H1 (cell line): ENCODE data around the gene SMAGP. TPM values are rescaled to one million over a fixed set of nuclear protein-coding genes. Genes with fewer than 3 reads are reported as not detected.
A peak's percentile ranks its signal among the peaks of the same experiment; 100 is the strongest.

Experiments
- POLR2AphosphoS5 ChIP-seq: IDR thresholded peaks from 2 replicates; pipeline ENCODE4 v1.6.1; 2011; ENCODE audit warnings: low read depth, low read length
- ZNF274 ChIP-seq: IDR thresholded peaks from 2 replicates; pipeline ENCODE4 v1.7.0; 2012; ENCODE audit warnings: low read length, borderline replicate concordance; ENCODE audit errors: extremely low read depth
- polyA plus RNA-seq, 7 experiments: library from polyadenylated mRNA; depleted of rRNA in 3 of 7; stranded (reverse) in 5 of 7; unstranded in 2 of 7; fragments of >200 nt in 5 of 7; fragments of 200-250 nt in 2 of 7; gene quantifications; 1 replicate in 5 of 7; 2 replicates in 1 of 7; 4 replicates in 1 of 7; pipeline versions ENCODE4 v1.2.1 to v1.2.3, GENCODE V29; 2011 to 2013; ENCODE audit warnings: missing spikeins in 2 of 7, mixed read lengths in 2 of 7
- total RNA-seq: library from RNA; stranded (reverse); fragmentation: NEBNext Ultra II Directional; extraction: Animal tissue kit (Norgen Biotek cat#: 25700); gene quantifications from 2 replicates; pipeline ENCODE4 v1.2.1, GENCODE V29; 2021
- TF ChIP-seq, protein P1 (sequence below), 3 experiments: IDR thresholded peaks; 1 replicate in 2 of 3; 2 replicates in 1 of 3; pipeline versions ENCODE4 v1.5.1 to v1.6.1; 2011; ENCODE audit warnings: low read length in 3 of 3, mild to moderate bottlenecking in 3 of 3, inconsistent platforms in 2 of 3, low read depth in 1 of 3, moderate library complexity in 1 of 3; ENCODE audit not compliant: insufficient read depth in 1 of 3; ENCODE audit errors: control extremely low read depth in 1 of 3

The SMAGP gene
- total and polyA plus RNA-seq, 2 of the 8 experiments (the other 6 are each of a cell fraction or from before 2014, with no cell fraction given), result 9.4 to 12.7 TPM

GRCh38 chr12:51246254-51246853 lies 23.9 kb downstream of the SMAGP start (continued):
- TF ChIP-seq, protein P1, sequence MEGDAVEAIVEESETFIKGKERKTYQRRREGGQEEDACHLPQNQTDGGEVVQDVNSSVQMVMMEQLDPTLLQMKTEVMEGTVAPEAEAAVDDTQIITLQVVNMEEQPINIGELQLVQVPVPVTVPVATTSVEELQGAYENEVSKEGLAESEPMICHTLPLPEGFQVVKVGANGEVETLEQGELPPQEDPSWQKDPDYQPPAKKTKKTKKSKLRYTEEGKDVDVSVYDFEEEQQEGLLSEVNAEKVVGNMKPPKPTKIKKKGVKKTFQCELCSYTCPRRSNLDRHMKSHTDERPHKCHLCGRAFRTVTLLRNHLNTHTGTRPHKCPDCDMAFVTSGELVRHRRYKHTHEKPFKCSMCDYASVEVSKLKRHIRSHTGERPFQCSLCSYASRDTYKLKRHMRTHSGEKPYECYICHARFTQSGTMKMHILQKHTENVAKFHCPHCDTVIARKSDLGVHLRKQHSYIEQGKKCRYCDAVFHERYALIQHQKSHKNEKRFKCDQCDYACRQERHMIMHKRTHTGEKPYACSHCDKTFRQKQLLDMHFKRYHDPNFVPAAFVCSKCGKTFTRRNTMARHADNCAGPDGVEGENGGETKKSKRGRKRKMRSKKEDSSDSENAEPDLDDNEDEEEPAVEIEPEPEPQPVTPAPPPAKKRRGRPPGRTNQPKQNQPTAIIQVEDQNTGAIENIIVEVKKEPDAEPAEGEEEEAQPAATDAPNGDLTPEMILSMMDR (IDR thresholded peaks at IDR 0.05; ENCODE audit: control extremely low read depth in 1 of 3, insufficient read depth in 1 of 3, low read depth in 1 of 3, low read length in 3 of 3), result peak in 2 of 3 experiments; percentile 39 to 40; a peak in 3 of 4 replicates
- no peak for TF ChIP-seq POLR2AphosphoS5
- no peak for TF ChIP-seq ZNF274
